KMS-11 (cell line): Measurements from ENCODE around the gene PLPP3.

Source experiments
- H2AFZ ChIP-seq: fragments of 200-600 bp; sonication (generic); 2 replicates; pipeline ENCODE4 v1.6.1; 2016; ENCODE audit warnings: antibody characterized with exemption, mixed run types, low read depth
- H3K27ac ChIP-seq: fragments of 200-600 bp; sonication (generic); 2 replicates; pipeline ENCODE4 v1.6.1; 2016; ENCODE audit warnings: mild to moderate bottlenecking, mixed run types
- H3K27me3 ChIP-seq: fragments of 200-600 bp; sonication (generic); 2 replicates; pipeline ENCODE4 v1.6.1; 2017; ENCODE audit warnings: mild to moderate bottlenecking, low read depth, mixed run types, moderate library complexity; ENCODE audit not compliant: insufficient read depth
- H3K36me3 ChIP-seq: fragments of 200-600 bp; sonication (generic); 2 replicates; pipeline ENCODE4 v1.6.1; 2017; ENCODE audit warnings: mild to moderate bottlenecking, mixed run types; ENCODE audit not compliant: insufficient read depth
- H3K4me1 ChIP-seq: fragments of 200-600 bp; sonication (generic); 2 replicates; pipeline ENCODE4 v1.6.1; 2016; ENCODE audit warnings: mild to moderate bottlenecking, low read depth, mixed run types; ENCODE audit not compliant: poor library complexity, severe bottlenecking
- H3K4me2 ChIP-seq: fragments of 200-600 bp; sonication (generic); 2 replicates; pipeline ENCODE4 v1.7.0; 2016; ENCODE audit warnings: mild to moderate bottlenecking, mixed run types
- H3K4me3 ChIP-seq: fragments of 200-600 bp; sonication (generic); IDR thresholded peaks from 2 replicates; pipeline ENCODE4 v1.6.1; 2017; ENCODE audit warnings: low read depth, low read length, mixed read lengths; ENCODE audit not compliant: insufficient read depth
- H3K79me2 ChIP-seq: fragments of 200-600 bp; sonication (generic); 2 replicates; pipeline ENCODE4 v1.6.1; 2016; ENCODE audit warnings: low read depth, mixed run types; ENCODE audit not compliant: insufficient read depth
- H3K9ac ChIP-seq: fragments of 200-600 bp; sonication (generic); 2 replicates; pipeline ENCODE4 v1.6.1; 2016; ENCODE audit warnings: mild to moderate bottlenecking, mixed run types
- H4K20me1 ChIP-seq: fragments of 200-600 bp; sonication (generic); 2 replicates; pipeline ENCODE4 v1.6.1; 2016; ENCODE audit warnings: mild to moderate bottlenecking, mixed run types; ENCODE audit not compliant: insufficient read depth
- TF ChIP-seq, protein P1 (sequence below): fragments of 200-600 bp; sonication (generic); conservative IDR thresholded peaks from 2 replicates; pipeline ENCODE4 v1.6.1; 2017; ENCODE audit warnings: low read depth, mild to moderate bottlenecking, antibody characterized with exemption, low read length, moderate library complexity, mixed read lengths

Gene PLPP3

DNA sequence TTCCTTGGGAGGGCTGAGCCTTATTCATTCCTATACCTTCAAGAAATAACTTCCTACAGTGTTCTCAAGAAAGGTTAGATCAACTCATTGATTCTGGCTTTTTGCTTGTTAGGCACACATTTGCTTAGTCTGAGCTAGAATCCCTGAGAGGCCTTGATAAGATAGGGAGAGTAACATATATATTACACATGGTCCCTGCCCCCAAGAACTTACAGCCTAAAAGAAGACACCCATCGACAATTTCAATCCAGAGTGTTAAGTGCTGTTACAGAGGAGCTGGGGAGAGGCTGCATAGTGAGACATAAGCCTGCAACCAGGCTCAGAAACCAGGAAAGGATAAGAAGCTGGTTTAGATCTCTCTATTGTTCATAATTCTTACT, 68.7 kb downstream of the PLPP3 start:
- Histone ChIP-seq H2AFZ (no peak overlapping the region), H3K79me2 (no peaks in the 10 kb centered on the region), H3K27me3 (no peaks in the 10 kb centered on the region), H3K36me3 (no peaks in the 10 kb centered on the region), H4K20me1 (no peaks in the 10 kb centered on the region), H3K4me2 (no peak overlapping the region), H3K9ac (no peak overlapping the region), H3K27ac (no peak overlapping the region), H3K4me3 (no peak overlapping the region), H3K4me1 (no peaks in the 10 kb centered on the region)
- TF ChIP-seq, protein P1, sequence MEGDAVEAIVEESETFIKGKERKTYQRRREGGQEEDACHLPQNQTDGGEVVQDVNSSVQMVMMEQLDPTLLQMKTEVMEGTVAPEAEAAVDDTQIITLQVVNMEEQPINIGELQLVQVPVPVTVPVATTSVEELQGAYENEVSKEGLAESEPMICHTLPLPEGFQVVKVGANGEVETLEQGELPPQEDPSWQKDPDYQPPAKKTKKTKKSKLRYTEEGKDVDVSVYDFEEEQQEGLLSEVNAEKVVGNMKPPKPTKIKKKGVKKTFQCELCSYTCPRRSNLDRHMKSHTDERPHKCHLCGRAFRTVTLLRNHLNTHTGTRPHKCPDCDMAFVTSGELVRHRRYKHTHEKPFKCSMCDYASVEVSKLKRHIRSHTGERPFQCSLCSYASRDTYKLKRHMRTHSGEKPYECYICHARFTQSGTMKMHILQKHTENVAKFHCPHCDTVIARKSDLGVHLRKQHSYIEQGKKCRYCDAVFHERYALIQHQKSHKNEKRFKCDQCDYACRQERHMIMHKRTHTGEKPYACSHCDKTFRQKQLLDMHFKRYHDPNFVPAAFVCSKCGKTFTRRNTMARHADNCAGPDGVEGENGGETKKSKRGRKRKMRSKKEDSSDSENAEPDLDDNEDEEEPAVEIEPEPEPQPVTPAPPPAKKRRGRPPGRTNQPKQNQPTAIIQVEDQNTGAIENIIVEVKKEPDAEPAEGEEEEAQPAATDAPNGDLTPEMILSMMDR: no peak

DNA sequence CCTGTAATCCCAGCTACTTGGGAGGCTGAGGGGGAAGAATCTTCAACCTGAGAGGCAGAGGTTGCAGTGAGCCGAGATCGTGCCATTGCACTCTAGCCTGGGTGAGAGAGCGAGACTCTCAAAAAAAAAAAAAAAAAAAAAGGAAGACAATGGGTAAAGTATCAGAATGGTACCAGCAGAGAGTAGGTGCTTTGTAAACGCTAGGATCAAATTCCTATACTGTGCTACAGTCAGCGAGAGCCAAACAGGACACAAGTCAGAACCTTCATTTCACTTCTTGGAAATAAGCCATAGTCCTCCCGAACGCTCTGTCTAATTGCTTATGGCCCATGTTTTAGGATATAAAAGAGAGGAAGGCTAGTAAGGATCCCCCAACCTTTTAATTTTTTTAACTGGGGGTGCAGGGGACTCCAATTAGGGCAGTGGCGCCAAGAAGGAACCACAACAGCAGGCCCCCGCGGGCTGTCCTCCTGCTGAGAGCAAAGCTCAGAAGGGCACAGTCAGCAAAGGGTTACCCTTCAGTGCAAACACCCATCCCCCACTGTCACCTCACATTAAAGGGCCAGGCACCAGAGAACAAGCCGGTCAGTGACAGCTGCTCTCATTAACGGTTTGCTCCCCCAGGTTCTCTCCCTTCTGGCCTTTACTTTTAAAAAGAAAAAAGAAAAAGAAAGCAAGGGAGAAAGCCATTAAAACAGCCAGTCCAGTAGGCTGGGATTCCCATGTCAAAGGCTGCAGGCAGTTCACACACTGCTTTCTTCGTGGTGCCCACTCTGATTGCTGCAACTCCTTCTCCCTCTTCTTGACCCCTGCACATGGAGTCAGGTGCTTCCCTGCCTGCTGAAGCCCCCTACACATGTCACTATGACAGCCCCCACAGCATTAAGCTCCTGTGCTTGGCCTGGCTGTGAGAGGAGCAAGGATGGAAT, 69.4 kb downstream of the PLPP3 start:
- Histone ChIP-seq H3K9ac (no peak overlapping the region), H3K79me2 (no peaks in the 10 kb centered on the region), H3K36me3 (no peaks in the 10 kb centered on the region), H3K4me2 (no peak overlapping the region), H3K27ac (no peak overlapping the region), H3K27me3 (no peaks in the 10 kb centered on the region), H3K4me3 (no peak overlapping the region), H3K4me1 (no peaks in the 10 kb centered on the region), H4K20me1 (no peaks in the 10 kb centered on the region), H2AFZ (no peak overlapping the region)
- TF ChIP-seq, protein P1: no peak

DNA sequence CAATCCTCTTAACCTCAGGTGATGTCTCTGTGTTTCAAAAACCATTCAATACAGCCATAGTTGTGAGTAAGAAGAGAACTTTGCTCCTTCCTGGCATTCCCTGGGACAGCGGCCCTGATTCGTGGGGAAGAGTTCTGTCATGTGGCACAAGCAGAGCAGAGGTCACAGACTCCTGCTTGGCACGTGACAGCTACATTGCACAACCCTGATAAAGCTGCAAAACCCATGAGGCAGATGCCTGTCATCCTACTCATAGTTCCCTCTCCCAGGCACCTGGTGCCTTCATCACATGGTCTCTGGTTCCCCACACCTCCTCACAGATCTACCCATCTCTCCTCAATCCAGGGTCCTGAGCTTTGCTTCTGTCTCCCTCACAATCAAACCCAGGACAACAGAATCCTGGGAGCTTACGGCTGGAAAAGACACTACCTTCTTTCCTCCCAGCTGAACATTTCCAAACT, 70.8 kb downstream of the PLPP3 start:
- H4K20me1 ChIP-seq: no peaks in the 10 kb centered on the region
- H3K27me3 ChIP-seq: no peaks in the 10 kb centered on the region
- no peaks in the 10 kb centered on the region for H3K36me3 ChIP-seq
- H3K27ac ChIP-seq: no peak overlapping the region
- H2AFZ ChIP-seq: no peak overlapping the region
- no peak overlapping the region for H3K4me3 ChIP-seq
- no peak overlapping the region for H3K4me2 ChIP-seq
- H3K4me1 ChIP-seq: no peaks in the 10 kb centered on the region
- no peak overlapping the region for H3K9ac ChIP-seq
- H3K79me2 ChIP-seq: no peaks in the 10 kb centered on the region
- TF ChIP-seq, protein P1: no peak

DNA sequence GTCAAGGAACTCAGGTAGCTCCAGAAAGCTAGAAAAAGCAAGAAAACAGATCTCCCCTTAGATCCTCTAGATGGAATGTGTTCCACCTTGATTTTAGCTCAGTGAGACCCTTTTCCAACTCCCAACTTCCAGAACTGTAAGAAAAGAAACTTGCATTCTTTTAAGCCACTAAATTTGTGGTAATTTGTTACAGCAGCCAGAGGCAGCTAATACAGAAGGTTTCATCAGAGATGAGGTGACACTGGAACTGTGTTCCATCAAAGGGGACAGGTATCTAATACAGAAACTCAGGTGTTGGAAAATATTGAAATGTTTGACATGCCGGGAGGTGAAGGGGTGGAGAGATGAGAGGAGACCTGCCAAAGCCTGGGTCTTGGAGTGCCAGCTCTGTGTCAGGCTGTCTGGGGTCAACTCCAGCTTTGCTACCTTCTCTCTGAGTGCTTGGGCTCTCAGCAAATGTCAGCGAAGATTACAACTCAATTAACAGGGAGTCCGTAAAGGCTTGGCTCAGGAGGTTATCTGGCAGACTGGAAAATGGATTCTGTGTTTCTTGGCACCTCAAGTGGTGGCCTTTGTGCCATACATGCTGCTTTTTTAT, 71.3 kb downstream of the PLPP3 start:
- no peaks in the 10 kb centered on the region for H3K79me2 ChIP-seq

More for the DNA sequence above, 71.3 kb downstream of the PLPP3 start:
- H3K36me3 ChIP-seq: no peaks in the 10 kb centered on the region
- H3K4me2 ChIP-seq: no peak overlapping the region
- H3K4me3 ChIP-seq: no peak overlapping the region
- no peaks in the 10 kb centered on the region for H3K27me3 ChIP-seq
- H3K9ac ChIP-seq: no peak overlapping the region
- H4K20me1 ChIP-seq: no peaks in the 10 kb centered on the region
- no peak overlapping the region for H3K27ac ChIP-seq
- TF ChIP-seq, protein P1: no peak
- H3K4me1 ChIP-seq: no peaks in the 10 kb centered on the region
- no peak overlapping the region for H2AFZ ChIP-seq
